Adrenal gland (tissue), 5 donors: ENCODE measurements around the gene KIF2C.

Source experiments
- POLR2A ChIP-seq, 2 donors: fragments of 450-650 bp; IDR thresholded peaks; one replicate each; pipeline ENCODE4 v1.6.1; 2017; ENCODE audit warnings: antibody characterized with exemption in 2 of 2, mild to moderate bottlenecking in 2 of 2, moderate library complexity in 1 of 2
- TF ChIP-seq, protein P1 (sequence below), 6 experiments: fragments of 450-650 bp in 4 of 6; fragments of 200-600 bp in 2 of 6; sonication (generic) in 1 of 6; IDR thresholded peaks; 1 replicate in 5 of 6; 2 replicates in 1 of 6; pipeline versions ENCODE4 v1.5.1 to v1.8.0; 2016 to 2021; ENCODE audit warnings: antibody characterized with exemption in 6 of 6, mild to moderate bottlenecking in 2 of 6, moderate library complexity in 1 of 6
- donor health status: DM: no; HTN: no; CAD: no.

DNA sequence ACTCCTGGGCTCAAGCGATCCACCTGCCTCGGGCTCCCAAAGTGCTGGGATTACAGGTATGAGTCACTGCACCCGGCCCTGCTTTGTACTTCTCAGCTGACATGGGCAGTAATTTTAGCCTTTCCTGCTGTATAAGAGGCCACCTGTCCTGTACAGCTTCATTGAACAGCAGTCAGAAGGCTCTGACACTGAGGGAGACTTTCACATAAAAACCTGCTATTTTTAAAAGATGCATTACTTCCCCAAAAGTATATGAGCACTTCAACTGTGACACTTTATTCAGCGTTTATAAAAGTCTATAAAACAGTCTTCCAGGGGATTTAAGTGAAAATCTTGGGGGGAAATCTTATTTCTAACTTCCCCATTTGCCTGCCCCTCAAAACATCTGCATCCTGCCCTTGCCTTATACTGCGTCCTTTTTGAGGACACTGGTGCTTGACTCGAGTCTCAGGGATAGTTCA is 26.3 kb upstream of the KIF2C start:
- TF ChIP-seq, protein P1, sequence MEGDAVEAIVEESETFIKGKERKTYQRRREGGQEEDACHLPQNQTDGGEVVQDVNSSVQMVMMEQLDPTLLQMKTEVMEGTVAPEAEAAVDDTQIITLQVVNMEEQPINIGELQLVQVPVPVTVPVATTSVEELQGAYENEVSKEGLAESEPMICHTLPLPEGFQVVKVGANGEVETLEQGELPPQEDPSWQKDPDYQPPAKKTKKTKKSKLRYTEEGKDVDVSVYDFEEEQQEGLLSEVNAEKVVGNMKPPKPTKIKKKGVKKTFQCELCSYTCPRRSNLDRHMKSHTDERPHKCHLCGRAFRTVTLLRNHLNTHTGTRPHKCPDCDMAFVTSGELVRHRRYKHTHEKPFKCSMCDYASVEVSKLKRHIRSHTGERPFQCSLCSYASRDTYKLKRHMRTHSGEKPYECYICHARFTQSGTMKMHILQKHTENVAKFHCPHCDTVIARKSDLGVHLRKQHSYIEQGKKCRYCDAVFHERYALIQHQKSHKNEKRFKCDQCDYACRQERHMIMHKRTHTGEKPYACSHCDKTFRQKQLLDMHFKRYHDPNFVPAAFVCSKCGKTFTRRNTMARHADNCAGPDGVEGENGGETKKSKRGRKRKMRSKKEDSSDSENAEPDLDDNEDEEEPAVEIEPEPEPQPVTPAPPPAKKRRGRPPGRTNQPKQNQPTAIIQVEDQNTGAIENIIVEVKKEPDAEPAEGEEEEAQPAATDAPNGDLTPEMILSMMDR (IDR thresholded peaks at IDR 0.05): no peak
- TF ChIP-seq POLR2A (IDR thresholded peaks at IDR 0.05): no peak
